ENCODE results near the gene UNKL.

UNKL gene

DNA sequence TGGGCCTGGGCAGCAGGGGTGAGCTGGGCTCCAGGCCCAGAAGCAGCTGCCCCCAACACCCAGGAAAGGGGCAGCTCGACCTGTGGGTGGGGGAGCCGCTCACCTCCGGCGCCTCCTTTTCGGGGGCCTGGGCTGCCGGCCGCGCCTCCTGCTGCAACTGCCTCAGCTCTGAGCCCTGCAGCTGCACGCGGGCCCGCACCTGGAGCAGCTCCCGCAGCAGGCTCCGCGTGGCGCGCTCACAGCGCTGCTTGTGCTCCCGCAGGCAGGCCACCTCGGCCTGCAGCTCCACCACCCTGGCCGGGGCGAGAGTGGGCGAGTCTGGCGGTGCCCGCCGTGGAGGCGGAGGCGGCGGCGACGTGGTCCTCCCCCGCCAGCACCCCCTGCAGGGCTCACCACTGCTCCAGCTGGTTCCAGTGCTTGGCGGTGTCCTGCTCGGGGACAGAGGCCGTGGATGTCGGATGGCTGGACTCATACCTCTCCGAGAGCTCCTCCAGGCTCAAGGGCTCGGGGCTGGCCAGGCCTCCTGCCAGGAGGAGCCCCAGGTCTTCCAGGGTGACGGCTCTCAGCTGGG, 29.0 kb upstream of the UNKL start:
- H3K36me3 ChIP-seq (ENCODE audit: control insufficient read depth in 2 of 2, insufficient read depth in 1 of 2, low read length in 2 of 2), result peaks cover 0 to 16% of the 10 kb centered on the region in 2 experiments; a peak in 1 of 3 replicates
- ChIA-PET POLR2A (interaction anchor here (0.6 kb wide), 1 partner anchor 23 kb away, joined by 3 read pairs; the partner anchor contains the start of gene UQCC4), CTCF (interaction anchor here (0.7 to 0.9 kb wide), 3 partner anchors 11 to 220 kb away, joined by 3 to 4 read pairs (median 3); no protein-coding TSS in a partner anchor)
- TF ChIP-seq ZNF10 (tag by site-specific recombination; IDR thresholded peaks at IDR 0.05), result no peak
- TF ChIP-seq, protein P1, sequence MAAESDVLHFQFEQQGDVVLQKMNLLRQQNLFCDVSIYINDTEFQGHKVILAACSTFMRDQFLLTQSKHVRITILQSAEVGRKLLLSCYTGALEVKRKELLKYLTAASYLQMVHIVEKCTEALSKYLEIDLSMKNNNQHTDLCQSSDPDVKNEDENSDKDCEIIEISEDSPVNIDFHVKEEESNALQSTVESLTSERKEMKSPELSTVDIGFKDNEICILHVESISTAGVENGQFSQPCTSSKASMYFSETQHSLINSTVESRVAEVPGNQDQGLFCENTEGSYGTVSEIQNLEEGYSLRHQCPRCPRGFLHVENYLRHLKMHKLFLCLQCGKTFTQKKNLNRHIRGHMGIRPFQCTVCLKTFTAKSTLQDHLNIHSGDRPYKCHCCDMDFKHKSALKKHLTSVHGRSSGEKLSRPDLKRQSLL (tag by site-specific recombination; IDR thresholded peaks at IDR 0.05), result no peak
- TF ChIP-seq ZNF529 (tag by site-specific recombination; IDR thresholded peaks at IDR 0.05; ENCODE audit: insufficient replicate concordance), result no peak
- TF ChIP-seq ZBTB1 (tag by site-specific recombination; IDR thresholded peaks at IDR 0.05), result no peak
- TF ChIP-seq EGR2 (tag by site-specific recombination; IDR thresholded peaks at IDR 0.05; ENCODE audit: low read depth), result 0 out of 2 replicates have a peak, but pooled peaks have one; percentile 10
- TF ChIP-seq ZNF571 (tag by site-specific recombination; IDR thresholded peaks at IDR 0.05), result no peak
- TF ChIP-seq, protein P2, sequence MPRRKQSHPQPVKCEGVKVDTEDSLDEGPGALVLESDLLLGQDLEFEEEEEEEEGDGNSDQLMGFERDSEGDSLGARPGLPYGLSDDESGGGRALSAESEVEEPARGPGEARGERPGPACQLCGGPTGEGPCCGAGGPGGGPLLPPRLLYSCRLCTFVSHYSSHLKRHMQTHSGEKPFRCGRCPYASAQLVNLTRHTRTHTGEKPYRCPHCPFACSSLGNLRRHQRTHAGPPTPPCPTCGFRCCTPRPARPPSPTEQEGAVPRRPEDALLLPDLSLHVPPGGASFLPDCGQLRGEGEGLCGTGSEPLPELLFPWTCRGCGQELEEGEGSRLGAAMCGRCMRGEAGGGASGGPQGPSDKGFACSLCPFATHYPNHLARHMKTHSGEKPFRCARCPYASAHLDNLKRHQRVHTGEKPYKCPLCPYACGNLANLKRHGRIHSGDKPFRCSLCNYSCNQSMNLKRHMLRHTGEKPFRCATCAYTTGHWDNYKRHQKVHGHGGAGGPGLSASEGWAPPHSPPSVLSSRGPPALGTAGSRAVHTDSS (tag by site-specific recombination; IDR thresholded peaks at IDR 0.05), result no peak
- TF ChIP-seq, protein P3, sequence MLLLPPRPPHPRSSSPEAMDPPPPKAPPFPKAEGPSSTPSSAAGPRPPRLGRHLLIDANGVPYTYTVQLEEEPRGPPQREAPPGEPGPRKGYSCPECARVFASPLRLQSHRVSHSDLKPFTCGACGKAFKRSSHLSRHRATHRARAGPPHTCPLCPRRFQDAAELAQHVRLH (tag by site-specific recombination; IDR thresholded peaks at IDR 0.05), result no peak
- TF ChIP-seq, protein P4, sequence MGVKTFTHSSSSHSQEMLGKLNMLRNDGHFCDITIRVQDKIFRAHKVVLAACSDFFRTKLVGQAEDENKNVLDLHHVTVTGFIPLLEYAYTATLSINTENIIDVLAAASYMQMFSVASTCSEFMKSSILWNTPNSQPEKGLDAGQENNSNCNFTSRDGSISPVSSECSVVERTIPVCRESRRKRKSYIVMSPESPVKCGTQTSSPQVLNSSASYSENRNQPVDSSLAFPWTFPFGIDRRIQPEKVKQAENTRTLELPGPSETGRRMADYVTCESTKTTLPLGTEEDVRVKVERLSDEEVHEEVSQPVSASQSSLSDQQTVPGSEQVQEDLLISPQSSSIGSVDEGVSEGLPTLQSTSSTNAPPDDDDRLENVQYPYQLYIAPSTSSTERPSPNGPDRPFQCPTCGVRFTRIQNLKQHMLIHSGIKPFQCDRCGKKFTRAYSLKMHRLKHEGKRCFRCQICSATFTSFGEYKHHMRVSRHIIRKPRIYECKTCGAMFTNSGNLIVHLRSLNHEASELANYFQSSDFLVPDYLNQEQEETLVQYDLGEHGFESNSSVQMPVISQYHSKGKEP (tag by site-specific recombination; IDR thresholded peaks at IDR 0.05), result peak; percentile 53; the same call in 1 of the 2 replicates
- no peak for TF ChIP-seq ZNF423 (tag by site-specific recombination; IDR thresholded peaks at IDR 0.05)
- no peak for TF ChIP-seq KLF16 (tag by site-specific recombination; IDR thresholded peaks at IDR 0.05)
- no peak for TF ChIP-seq ZNF202 (tag by site-specific recombination; IDR thresholded peaks at IDR 0.05; ENCODE audit: borderline replicate concordance)
- TF ChIP-seq ZNF433 (tag by site-specific recombination; IDR thresholded peaks at IDR 0.05; ENCODE audit: low read depth), result no peak
- no peak for TF ChIP-seq ZNF302 (tag by site-specific recombination; IDR thresholded peaks at IDR 0.05; ENCODE audit: low read depth)
- 0 out of 2 replicates have a peak, but pooled peaks have one; percentile 24 for TF ChIP-seq ZFHX2 (tag by site-specific recombination; conservative IDR thresholded peaks at IDR 0.05)
- H3K27ac ChIP-seq (ENCODE audit: extremely low read depth, low read depth, low read length), result no peak overlapping the region
- no peaks in the 10 kb centered on the region for H3K4me1 ChIP-seq (ENCODE audit: control insufficient read depth, insufficient read depth, low read length)
- H3K9me3 ChIP-seq (ENCODE audit: control insufficient read depth, insufficient read depth, low read depth, low read length), result no peaks in the 10 kb centered on the region
- no peak overlapping the region for H3K4me3 ChIP-seq (ENCODE audit: low read depth, low read length)

DNA sequence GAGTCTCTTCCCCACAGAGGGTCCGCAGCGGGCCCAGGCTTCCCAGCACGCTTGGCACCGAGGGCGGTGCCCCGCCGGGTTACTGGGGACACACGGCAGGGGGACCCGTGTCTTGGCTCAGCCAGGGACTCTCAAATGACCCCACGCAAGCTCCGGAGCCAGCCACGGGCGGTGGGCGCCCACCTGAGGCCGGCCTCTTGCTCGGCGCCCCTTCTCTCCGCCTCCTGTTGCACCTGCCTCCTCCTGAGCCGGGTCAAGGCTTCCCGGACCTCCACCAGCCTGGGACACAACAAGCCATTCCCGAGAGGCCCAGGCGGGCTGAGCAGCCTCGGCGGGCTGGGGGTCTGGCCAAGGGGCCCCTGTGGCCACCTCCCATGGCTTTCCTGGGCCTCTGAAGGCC, 28.2 kb upstream of the UNKL start:
- ChIA-PET POLR2A (interaction anchor here (0.6 kb wide), 1 partner anchor 22 kb away, joined by 3 read pairs; the partner anchor contains the start of gene UQCC4), CTCF (no interaction called here)
- Histone ChIP-seq H3K9me3 (ENCODE audit: control insufficient read depth, insufficient read depth, low read depth, low read length) (no peaks in the 10 kb centered on the region), H3K27ac (ENCODE audit: extremely low read depth, low read depth, low read length) (no peak overlapping the region), H3K4me3 (ENCODE audit: low read depth, low read length) (no peak overlapping the region), H3K4me1 (ENCODE audit: control insufficient read depth, insufficient read depth, low read length) (no peaks in the 10 kb centered on the region), H3K36me3 (ENCODE audit: control insufficient read depth in 2 of 2, insufficient read depth in 1 of 2, low read length in 2 of 2) (peaks cover 0 to 8% of the 10 kb centered on the region in 2 experiments; a peak in 1 of 3 replicates)
- TF ChIP-seq ZNF175 (tag by site-specific recombination; IDR thresholded peaks at IDR 0.05), result no peak

DNA sequence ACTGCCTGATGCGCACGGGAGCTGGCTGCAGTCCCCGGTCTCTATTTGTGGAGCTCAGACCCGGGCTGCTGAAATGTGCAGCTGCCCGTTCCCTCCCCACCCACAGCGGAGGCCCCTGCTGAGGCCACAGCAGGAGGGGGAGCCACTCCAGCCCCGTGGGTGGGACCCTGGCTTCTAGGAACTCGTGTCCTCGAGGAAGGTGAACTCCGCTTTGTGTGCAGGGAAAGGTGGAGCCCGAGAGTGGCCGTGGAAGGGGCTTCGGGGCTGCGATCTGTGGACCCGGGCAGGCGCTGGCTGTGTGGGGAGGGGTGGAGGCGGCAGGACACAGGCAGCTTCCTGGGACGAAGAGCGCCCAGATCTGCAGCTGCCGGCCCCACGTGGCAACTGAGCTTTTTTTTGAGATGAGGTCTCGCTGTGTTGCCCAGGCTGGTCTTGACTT, 26.9 kb upstream of the UNKL start:
- Histone ChIP-seq H3K4me3 (ENCODE audit: low read depth, low read length) (no peak overlapping the region), H3K36me3 (ENCODE audit: control insufficient read depth in 2 of 2, insufficient read depth in 1 of 2, low read length in 2 of 2) (peaks cover 0 to under 1% of the 10 kb centered on the region in 2 experiments; a peak in 1 of 3 replicates), H3K4me1 (ENCODE audit: control insufficient read depth, insufficient read depth, low read length) (no peaks in the 10 kb centered on the region), H3K27ac (ENCODE audit: extremely low read depth, low read depth, low read length) (no peak overlapping the region), H3K9me3 (ENCODE audit: control insufficient read depth, insufficient read depth, low read depth, low read length) (no peaks in the 10 kb centered on the region)
- ChIA-PET POLR2A (no interaction called here), CTCF (no interaction called here)
- TF ChIP-seq ZNF16 (tag by site-specific recombination; IDR thresholded peaks at IDR 0.05; ENCODE audit: low read depth) (no peak), ZNF24 (tag by site-specific recombination; IDR thresholded peaks at IDR 0.05) (no peak), ZBTB21 (tag by site-specific recombination; IDR thresholded peaks at IDR 0.05) (no peak), ZNF670 (tag by site-specific recombination; IDR thresholded peaks at IDR 0.05; ENCODE audit: low read depth) (no peak), EGR2 (tag by site-specific recombination; IDR thresholded peaks at IDR 0.05; ENCODE audit: low read depth) (peak; percentile 60; the same call in 1 of the 2 replicates), ZNF791 (tag by site-specific recombination; IDR thresholded peaks at IDR 0.05) (no peak), ZIC2 (tag by site-specific recombination; IDR thresholded peaks at IDR 0.05) (peak; percentile 48), ZFHX2 (tag by site-specific recombination; conservative IDR thresholded peaks at IDR 0.05) (peak; percentile 25; the same call in 1 of the 2 replicates)
- TF ChIP-seq, protein P5, sequence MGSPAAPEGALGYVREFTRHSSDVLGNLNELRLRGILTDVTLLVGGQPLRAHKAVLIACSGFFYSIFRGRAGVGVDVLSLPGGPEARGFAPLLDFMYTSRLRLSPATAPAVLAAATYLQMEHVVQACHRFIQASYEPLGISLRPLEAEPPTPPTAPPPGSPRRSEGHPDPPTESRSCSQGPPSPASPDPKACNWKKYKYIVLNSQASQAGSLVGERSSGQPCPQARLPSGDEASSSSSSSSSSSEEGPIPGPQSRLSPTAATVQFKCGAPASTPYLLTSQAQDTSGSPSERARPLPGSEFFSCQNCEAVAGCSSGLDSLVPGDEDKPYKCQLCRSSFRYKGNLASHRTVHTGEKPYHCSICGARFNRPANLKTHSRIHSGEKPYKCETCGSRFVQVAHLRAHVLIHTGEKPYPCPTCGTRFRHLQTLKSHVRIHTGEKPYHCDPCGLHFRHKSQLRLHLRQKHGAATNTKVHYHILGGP (tag by site-specific recombination; IDR thresholded peaks at IDR 0.05), result 0 out of 2 replicates have a peak, but pooled peaks have one; percentile 21
